Calu3 (cell line): ENCODE results near the gene RPL32. TPM values are rescaled to one million over a fixed set of nuclear protein-coding genes. Genes with fewer than 3 reads are reported as not detected.

ENCODE experiments used
- BruUV-seq: library from RNA; stranded (reverse); fragments of 400-500 nt; replicated peaks from 2 replicates; lab custom pipeline; 2021; lab: Mats Ljungman, UMichigan
- CTCF ChIA-PET: fragments of 300-600 bp; sonication (Branson Sonifier 250); formaldehyde crosslinking; loops from one replicate; lab custom pipeline; 2022; ENCODE audit warnings: antibody characterized with exemption; lab: Charles Lee
- DNase-seq: peaks from one replicate; pipeline ENCODE4 v3.0.0; 2022
- H3K27ac Mint-ChIP-seq: one replicate; pipeline ENCODE4 v1.8.0; 2022; ENCODE audit warnings: mixed read lengths; ENCODE audit not compliant: unreplicated experiment
- H3K27me3 Mint-ChIP-seq: one replicate; pipeline ENCODE4 v1.8.0; 2022; ENCODE audit warnings: mixed read lengths; ENCODE audit not compliant: unreplicated experiment
- H3K36me3 Mint-ChIP-seq: one replicate; pipeline ENCODE4 v1.8.0; 2022; ENCODE audit warnings: mild to moderate bottlenecking, moderate library complexity, mixed read lengths; ENCODE audit not compliant: insufficient read depth, unreplicated experiment
- H3K4me1 Mint-ChIP-seq: one replicate; pipeline ENCODE4 v1.8.0; 2022; ENCODE audit warnings: mild to moderate bottlenecking, low read depth, mixed read lengths; ENCODE audit not compliant: unreplicated experiment
- H3K4me3 Mint-ChIP-seq: one replicate; pipeline ENCODE4 v1.8.0; 2022; ENCODE audit warnings: mild to moderate bottlenecking, low read depth, moderate library complexity, mixed read lengths; ENCODE audit not compliant: unreplicated experiment
- H3K9me3 Mint-ChIP-seq: one replicate; pipeline ENCODE4 v1.8.0; 2022; ENCODE audit warnings: low read depth, mixed read lengths; ENCODE audit not compliant: unreplicated experiment
- intact Hi-C: fragments of 100-400 bp; cut with micrococcal nuclease; formaldehyde crosslinking; loops from one replicate; pipeline ENCODE4 v1.10.0; 2022; ENCODE audit not compliant: unreplicated experiment
- total RNA-seq: library from RNA; stranded (reverse); gene quantifications from 2 replicates; pipeline ENCODE4 v1.2.3, GENCODE V29; 2022
- TF ChIP-seq, protein P1 (sequence below): fragments of 200-600 bp; IDR thresholded peaks from one replicate; pipeline ENCODE4 v1.8.0; 2022; ENCODE audit warnings: antibody characterized with exemption; ENCODE audit not compliant: unreplicated experiment

RPL32 gene
- total RNA-seq, 1 experiment from 2014 or later, result 1,222 TPM

DNA sequence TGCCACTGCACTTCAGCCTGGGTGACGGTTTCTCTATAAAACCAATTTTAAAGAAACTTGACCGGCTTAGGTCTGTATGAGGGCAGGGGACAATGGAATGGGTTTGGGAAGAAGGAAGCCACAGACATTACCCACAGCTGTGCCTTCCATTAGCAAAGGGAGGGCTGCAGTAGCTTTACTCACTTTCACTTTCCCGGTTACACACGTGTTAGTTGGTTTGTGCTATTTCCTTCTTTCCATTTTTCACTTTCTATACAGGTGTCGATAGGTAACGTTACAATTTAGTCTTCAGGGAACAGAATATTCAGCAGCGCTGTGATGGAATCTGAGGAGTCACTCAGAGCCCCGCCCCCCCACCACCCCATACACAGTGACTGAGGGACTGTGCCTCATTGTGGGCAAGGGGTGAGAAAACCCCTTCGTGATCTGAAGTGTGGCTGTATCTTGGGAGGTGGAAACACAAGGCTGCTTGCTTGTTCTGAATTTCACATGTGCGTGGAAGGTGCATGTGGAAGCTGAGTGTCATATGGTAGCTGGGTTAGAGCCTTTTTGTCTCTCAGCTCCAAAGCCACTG lies 44.8 kb upstream of the RPL32 start:
- CTCF ChIA-PET, result interaction anchor here (0.6 kb wide), 1 partner anchor 224 kb away, joined by 3 read pairs; no protein-coding TSS in a partner anchor
- TF ChIP-seq, protein P1, sequence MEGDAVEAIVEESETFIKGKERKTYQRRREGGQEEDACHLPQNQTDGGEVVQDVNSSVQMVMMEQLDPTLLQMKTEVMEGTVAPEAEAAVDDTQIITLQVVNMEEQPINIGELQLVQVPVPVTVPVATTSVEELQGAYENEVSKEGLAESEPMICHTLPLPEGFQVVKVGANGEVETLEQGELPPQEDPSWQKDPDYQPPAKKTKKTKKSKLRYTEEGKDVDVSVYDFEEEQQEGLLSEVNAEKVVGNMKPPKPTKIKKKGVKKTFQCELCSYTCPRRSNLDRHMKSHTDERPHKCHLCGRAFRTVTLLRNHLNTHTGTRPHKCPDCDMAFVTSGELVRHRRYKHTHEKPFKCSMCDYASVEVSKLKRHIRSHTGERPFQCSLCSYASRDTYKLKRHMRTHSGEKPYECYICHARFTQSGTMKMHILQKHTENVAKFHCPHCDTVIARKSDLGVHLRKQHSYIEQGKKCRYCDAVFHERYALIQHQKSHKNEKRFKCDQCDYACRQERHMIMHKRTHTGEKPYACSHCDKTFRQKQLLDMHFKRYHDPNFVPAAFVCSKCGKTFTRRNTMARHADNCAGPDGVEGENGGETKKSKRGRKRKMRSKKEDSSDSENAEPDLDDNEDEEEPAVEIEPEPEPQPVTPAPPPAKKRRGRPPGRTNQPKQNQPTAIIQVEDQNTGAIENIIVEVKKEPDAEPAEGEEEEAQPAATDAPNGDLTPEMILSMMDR, result no peak
- DNase-seq, result no peak
- Mint-ChIP-seq H3K27me3 (peaks cover 71% of the 10 kb centered on the region), H3K4me1 (no peaks in the 10 kb centered on the region), H3K9me3 (no peaks in the 10 kb centered on the region), H3K36me3 (no peaks in the 10 kb centered on the region), H3K27ac (no peak overlapping the region), H3K4me3 (no peak overlapping the region)
- intact Hi-C loops, result loop anchor here (2.0 kb wide), 1 partner anchor 17 kb away; no protein-coding TSS in a partner anchor
- no TSS peak for BruUV-seq

DNA sequence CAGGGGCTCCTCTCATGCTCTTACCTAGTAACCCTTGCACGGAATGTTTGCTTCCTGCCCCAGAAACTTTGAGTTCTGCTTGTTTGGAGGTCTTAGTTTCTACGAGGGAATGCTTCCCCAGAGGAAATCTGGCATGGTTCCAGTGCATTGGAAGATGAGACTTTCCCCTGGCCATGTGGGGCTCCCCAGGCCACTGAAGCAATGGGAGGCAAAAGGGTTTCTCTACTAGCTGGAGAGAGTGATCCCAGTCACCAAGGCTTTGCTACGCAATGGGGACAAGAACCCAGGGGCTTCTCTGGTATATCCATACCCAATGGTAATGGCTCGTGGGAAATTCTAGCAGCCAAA lies 44.2 kb upstream of the RPL32 start:
- Mint-ChIP-seq H3K27ac (no peak overlapping the region), H3K27me3 (peaks cover 70% of the 10 kb centered on the region), H3K4me1 (no peaks in the 10 kb centered on the region), H3K9me3 (no peaks in the 10 kb centered on the region), H3K36me3 (no peaks in the 10 kb centered on the region), H3K4me3 (no peak overlapping the region)
- DNase-seq, result no peak
- CTCF ChIA-PET, result no interaction called here
- BruUV-seq, result no TSS peak
- intact Hi-C loops, result no loop called here
- TF ChIP-seq, protein P1, result no peak

DNA sequence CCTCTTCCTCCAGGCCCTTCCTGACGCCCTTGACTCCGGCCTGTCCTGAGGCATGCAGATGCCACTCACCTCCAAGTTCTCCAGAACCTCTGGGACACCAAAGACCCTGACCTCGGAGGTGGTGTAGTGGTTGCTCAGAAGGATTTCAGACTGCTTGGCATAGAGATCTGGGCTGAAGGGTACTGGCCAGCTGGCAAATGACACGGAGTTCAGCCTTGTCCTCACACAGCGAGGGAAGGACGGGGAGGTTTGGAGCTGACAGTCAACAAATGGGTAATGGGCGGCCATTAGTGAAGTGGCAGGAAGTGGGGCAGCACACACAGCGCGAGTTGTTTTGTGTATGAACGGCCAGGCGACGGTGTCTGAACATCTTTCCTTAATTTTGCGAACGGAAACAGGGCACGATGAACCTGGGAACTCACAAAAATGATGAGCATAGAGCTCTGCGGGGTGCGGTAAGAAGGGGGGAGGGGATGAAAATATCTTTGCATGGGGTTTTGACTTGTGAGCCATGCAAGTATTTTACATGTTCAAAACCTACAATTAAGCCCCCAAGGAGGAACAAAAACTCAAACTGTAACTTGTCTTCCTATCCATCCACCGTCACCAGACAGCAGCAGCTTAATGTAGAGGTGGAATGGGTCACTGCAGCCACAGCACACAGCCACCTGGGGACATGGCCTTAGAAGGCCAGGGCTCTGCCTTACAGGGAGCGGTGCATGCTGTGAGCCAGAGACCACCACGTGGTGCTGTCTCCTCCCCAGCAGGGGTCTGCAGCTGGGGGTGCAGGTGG lies 43.6 kb upstream of the RPL32 start:
- no peak for DNase-seq
- H3K9me3 Mint-ChIP-seq, result no peaks in the 10 kb centered on the region
- H3K4me1 Mint-ChIP-seq, result no peaks in the 10 kb centered on the region
- no peak overlapping the region for H3K27ac Mint-ChIP-seq
- no peaks in the 10 kb centered on the region for H3K36me3 Mint-ChIP-seq
- intact Hi-C loops, result no loop called here
- CTCF ChIA-PET, result no interaction called here
- TF ChIP-seq, protein P1, result no peak
- H3K4me3 Mint-ChIP-seq, result no peak overlapping the region
- BruUV-seq, result no TSS peak
- peaks cover 67% of the 10 kb centered on the region for H3K27me3 Mint-ChIP-seq

DNA sequence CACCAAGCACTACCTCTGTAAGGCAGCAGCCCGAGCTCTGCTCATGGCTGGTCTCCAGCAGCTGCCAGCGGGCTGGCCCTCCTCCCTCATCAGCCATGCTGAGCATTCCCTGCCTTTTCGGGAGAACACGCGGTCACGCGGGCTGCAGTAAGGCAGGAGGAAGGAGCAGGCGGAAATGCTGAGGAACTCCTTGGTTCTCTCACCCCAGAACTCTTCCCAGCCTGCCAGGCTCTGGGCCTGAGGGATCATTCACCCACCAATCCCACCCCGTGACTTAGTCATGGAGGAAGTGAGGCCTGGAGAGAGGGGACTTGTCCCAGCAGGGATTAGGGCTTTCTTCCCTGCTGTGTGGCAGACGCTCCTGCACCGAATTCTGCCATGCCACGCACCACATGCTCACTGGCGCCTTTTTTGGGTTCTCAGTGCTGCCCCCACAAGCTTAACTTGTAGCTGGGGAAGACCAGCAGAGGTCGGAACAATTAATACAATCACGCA lies 42.9 kb upstream of the RPL32 start:
- TF ChIP-seq, protein P1, result no peak
- Mint-ChIP-seq H3K27me3 (peaks cover 59% of the 10 kb centered on the region), H3K4me1 (no peaks in the 10 kb centered on the region), H3K36me3 (no peaks in the 10 kb centered on the region), H3K9me3 (no peaks in the 10 kb centered on the region), H3K27ac (no peak overlapping the region), H3K4me3 (no peak overlapping the region)
- intact Hi-C loops, result no loop called here
- no peak for DNase-seq
- no TSS peak for BruUV-seq
- CTCF ChIA-PET, result no interaction called here
